Activated CD4-positive, CD25-positive, alpha-beta regulatory T cell treated with anti-CD3 and anti-CD28 coated beads, Interleukin-2, amount 50 U/mL, for 16 hours (primary cell): ENCODE data around the gene NRSN2.
"Not testable (repeated sequence)": the region's sequence is repeated elsewhere in the genome, so short reads cannot be mapped to it uniquely, and the experiment has no call there.

Source experiments
- DNase-seq: peaks from one replicate; pipeline ENCODE4 v3.0.0-alpha.2; 2020; ENCODE audit warnings: low read depth, low spot score

NRSN2 gene

DNA sequence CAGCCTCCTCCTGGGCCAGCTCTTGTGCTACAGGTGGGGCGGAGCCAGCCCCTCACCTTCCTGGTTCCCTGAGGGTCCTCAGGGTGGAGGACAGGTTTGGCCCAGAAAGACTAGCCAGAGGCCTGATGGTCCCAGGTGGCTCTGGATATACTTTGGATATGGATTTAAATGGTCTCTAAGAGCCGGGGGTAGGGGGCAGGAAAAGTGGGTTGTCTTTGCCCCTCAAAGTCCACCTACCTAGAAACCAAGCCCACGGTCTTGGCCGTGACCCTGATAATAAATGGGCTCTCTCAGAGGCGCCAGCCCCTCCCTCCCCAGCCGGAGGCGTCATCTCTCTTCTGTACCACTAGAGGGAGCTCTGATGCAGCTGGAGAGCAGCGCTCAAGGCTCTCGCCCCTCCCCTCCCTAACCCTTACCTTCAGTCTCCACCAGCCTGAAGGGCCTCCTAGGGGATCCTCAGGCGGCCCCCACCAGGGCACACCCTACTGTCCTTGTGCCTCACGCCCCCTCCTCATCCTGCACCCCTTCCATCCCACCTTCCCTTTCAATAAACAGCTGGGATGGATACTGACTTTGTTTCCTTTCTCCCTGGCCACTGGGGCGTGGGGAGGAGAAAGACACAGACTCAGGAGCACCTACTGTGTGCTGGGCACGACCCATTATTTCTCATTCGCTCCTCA is 7.5 kb downstream of the NRSN2 start:
- peak; percentile 64 for DNase-seq

DNA sequence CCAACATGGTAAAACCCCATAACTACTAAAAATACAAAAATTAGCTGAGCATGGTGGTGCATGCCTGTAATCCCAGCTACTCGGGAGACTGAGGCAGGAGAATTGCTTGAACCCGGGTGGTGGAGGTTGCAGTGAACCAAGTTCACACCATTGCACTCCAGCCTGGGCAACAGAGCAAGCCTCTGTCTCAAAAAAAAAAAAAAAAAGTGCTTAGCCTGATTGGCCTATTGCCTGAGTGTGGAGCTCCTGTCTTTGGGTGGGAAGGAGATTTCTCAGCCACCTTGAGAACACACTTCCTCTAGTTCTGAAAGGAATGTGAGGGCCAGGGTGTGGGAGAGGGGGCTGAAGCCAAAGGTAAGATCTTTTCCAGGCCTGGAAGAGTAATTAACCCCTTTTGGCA is 9.2 kb downstream of the NRSN2 start:
- not testable (repeated sequence) for DNase-seq

GRCh38 chr20:356745-357144 is 9.8 kb downstream of the NRSN2 start:
- no peak for DNase-seq

GRCh38 chr20:358891-359555 is 12.1 kb downstream of the NRSN2 start:
- DNase-seq, result no peak

- no peak for DNase-seq
Measured at GRCh38 chr20:361561-361960, 14.7 kb downstream of the NRSN2 start.

GRCh38 chr20:362271-363254 is 15.7 kb downstream of the NRSN2 start:
- DNase-seq, result no peak

DNA sequence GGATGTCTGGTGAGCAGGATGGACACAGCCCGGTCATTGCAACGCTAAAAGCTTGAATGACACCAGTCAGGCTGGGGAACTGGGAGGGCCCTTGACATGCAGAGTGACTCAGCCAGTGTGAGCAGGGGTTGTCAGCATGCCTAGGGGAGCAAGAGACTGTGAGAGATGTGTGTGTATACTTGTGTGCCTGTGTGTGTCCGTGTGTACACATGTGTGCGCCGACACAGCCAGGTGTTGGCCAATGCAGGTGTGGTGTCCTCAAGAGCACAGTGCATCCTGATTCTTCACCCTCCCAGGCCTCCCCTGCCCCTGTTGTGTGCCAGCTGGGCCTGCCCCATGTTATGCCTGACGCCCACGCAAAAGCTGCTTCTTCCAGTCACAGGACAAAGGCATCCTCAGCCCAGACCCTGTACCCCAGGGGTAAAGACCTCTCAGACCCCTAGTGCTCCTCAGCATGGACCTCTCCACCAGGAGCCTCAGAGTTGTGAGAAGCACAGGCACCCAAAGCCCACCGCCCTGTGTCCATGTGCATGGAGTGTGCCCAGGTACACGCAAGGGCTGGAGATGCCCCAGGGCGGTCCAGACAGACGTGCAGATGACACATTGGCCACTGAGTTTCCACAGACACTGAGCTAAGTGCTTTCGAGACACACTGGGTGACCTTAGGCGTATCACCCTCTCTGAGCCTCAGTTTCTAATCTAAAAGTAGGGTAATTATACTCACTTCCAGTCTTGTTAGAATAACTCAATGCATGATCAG is 16.6 kb downstream of the NRSN2 start:
- DNase-seq, result no peak

DNA sequence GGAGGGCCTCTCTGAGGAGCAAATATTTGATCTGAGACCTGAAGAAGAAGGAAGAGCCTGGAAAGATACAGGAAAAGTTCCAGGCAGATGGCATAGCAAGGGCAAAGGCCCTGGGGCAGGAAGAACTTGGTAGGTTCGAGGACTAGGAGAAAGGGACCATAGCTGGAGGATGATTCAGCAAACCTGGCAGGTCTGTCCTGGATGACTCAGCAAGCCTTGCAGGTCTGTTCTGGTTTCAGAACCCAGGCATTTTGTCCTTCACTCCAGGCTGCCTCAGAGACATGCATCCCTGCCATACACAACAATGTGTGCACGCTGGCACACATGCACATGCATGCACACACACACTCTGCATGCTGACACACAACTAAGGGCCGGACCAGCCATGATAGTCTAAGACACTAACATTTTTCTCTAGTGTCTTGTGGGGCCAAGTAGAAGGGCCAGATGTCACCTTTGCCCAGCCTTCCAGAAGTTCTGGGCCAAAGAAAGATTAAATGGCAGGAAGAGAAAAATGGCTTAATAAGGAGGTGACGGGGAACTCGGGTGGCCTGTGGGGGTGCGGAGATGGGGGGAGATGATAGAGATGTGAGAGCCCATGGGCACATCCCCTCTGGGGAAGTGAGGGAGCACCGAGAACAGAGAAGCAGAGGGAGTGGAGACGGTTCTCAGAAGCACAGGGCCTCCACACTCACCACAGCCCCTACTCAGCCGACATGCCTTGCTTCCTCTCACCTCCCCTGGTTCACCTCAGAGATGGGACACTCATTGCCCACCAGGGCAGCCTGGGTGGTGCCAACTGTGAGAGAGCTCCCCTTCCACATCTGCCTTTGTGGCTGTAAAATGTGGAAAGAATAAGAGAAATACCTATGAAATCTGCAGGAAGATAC is 18.2 kb downstream of the NRSN2 start:
- no peak for DNase-seq

- DNase-seq, result no peak
Measured at GRCh38 chr20:366041-366718, 19.3 kb downstream of the NRSN2 start.

DNA sequence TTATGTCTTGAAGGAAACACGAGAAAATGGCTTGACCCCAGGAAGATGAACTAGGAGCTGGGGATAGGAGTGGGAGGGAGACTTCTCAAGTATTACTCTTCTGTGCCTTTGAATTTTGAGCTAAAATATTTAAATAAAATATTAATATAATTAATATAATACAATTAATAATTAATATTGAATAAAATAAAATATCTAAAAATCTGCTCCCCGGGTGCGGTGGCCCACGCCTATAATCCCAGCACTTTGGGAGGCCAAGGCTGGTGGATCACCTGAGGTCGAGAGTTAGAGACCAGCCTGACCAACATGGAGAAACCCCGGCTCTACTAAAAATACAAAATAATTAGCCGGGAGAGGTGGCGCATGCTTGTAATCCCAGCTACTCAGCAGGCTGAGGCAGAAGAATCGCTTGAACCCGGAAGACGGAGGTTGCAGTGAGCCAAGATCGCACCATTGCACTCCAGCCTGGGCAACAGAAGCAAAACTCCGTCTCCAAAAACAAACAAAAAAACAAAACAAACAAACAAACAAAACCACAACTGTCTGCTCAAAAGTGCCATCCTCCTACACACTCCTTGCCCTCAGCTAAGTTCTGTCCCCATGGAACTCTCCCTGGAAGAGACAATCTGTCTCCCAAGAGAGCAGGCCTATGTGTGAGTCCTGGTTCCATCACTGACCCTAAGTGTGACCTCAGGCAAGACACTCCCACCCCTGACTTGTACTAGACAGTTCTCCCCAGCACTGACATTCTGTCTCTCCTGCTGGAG is 20.0 kb downstream of the NRSN2 start:
- DNase-seq, result no peak

GRCh38 chr20:367486-367887 is 20.6 kb downstream of the NRSN2 start:
- no peak for DNase-seq

DNA sequence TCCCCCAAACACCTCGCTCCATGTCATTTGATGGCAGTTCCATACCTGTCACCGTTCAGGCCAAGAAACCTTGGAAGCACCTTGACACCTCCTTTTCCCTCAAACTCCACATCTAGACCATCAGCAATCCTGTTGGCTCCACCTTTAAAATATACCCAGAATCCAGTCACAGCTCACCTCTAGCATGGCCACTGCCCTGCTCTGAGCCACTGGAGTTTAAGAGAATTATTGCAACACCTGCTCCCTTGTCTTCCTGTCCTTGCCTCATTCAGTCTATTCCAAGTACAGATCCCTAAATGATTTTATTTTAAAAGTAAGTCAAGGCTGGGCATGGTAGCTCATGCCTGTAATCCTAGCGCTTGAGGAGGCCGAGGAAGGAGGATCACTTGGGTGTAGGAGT is 22.0 kb downstream of the NRSN2 start:
- no peak for DNase-seq

DNA sequence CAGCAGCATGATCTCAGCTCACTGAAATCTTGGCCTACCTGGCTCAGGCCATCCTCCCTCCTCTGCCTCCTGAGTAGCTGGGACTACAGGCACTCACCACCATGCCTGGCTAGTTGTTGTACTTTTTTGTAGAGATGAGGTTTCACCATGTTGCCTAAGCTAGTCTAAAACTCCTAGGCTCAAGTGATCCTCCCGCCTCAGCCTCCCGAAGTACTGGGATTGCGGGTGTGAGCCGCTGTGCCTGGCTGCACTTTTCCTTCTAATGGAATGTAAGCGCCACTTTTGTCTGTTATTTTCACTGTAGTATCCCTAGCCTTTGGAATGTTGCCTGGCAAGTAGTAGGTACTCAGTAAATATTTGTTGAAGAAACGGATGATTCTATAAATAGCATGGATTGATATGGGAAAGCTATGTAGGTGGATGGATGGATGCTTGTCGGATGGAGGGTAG is 23.3 kb downstream of the NRSN2 start:
- no peak for DNase-seq

GRCh38 chr20:370977-371754 is 24.3 kb downstream of the NRSN2 start:
- DNase-seq, result no peak

DNA sequence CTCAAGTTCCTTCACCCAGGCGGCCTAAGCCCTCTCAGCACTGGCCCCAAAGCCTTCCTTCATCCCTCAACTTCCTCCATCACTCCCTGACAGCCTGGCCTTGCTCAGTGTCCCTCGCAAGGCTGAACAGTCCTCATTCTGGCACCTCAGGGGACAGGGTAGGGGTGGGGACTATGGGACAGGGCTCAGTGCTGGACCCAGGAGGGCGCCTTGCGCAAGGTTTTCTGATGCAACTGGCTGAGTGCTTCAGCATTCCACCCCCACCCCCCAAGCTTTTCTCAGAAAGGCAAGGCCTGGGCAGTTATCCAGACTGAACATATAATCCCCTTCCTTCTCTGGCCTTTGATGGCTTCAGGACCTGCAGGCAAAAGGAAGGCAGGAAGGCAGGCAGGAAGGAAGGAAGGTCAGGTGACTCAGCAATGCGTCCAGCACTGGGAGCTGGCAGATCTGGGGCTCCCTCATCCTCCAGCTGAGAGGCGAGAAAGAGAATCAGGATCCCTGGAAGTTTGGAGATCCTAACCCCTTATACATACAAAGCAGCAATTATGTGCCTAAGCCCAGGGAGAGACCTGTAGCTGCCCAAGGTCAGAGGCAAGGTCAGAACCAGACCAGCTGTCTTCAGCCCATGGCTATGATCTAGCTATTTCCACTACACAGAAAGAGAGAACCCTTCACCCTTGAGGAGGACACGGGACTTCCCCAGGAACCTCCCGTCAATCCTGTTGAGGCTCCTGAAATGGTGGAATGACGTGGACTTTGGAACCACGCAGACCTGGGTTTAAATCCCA is 25.0 kb downstream of the NRSN2 start:
- no peak for DNase-seq

DNA sequence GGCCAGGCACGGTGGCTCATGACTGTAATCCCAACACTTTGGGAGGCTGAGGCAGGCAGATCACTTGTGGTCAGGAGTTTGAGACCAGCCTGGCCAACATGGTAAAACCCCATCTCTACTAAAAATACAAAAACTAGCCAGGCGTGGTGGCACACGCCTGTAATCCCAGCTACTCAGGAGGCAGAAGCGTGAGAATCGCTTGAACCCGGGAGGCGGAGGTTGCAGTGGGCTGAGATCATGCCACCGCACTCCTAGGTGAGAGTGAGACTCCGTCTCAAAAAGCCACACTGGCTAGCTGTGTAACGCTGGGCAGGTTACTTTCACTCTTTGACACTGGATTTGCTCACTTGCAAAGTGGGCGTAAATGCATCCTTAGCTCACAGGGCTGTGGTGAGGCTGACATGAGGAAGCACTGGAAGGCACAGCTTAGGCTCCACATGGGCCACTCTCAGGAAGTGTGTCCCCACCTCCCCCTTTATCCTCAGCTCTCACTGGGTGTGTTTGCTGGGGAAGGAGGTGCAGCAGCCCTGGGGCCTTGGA is 25.7 kb downstream of the NRSN2 start:
- DNase-seq, result not testable (repeated sequence)

DNA sequence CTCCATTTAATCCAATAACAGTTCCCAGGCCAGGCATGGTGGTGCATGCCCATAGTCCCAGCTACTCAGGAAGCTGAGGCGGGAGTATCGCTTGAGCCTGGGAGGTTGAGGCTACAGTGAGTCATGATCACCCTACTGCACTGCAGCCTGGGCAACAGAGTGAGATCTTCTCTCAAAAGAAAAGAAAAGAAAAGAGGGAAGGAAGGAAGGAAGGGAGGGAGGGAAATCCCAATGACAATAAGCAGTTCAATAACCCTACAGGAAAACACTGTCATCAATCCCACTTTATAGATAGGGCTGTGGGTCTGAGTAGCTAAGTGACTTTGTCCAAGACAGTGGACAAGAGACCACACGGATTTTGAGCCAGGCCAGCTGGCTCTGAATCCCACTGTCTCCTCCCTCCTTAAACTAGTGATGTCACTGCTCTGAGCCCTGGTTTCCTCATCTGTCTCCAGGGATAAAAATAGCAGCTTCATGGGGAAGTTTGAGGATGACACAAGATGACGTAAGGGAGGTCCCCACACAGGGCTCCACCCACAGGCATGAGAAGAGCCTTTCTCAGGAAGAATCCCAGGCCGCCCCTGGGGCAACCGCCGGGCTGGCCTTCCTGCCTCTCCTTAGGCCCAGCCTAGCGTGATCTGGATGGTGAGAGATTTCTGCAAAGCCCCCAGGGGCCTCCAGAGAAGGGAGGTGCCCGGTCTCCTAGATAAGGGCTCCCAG is 26.4 kb downstream of the NRSN2 start:
- no peak for DNase-seq
